Right atrium auricular region (tissue), 2 donors: Measurements from ENCODE around the gene RAB20. TPM values are rescaled to one million over a fixed set of nuclear protein-coding genes. Genes with fewer than 3 reads are reported as not detected.

Experiments used
- DNase-seq: peaks from one replicate; pipeline ENCODE4 v3.0.0-alpha.2; 2019; ENCODE audit warnings: low spot score
- H3K27ac ChIP-seq, 2 donors: fragments of 200-600 bp; sonication (generic); 1 replicate in 1 of 2; 2 replicates in 1 of 2; pipeline ENCODE4 v1.5.1; 2016 to 2019
- H3K27me3 ChIP-seq, 2 donors: fragments of 200-600 bp; sonication (generic); one replicate each; pipeline versions ENCODE4 v1.5.1 to v1.6.0; 2017 to 2019
- H3K36me3 ChIP-seq: fragments of 200-600 bp; sonication (generic); one replicate; pipeline ENCODE4 v1.5.1; 2016
- H3K4me1 ChIP-seq, 2 donors: fragments of 200-600 bp; sonication (generic); one replicate each; pipeline versions ENCODE4 v1.5.1 to v1.6.0; 2017 to 2019
- H3K4me3 ChIP-seq, 2 donors: fragments of 200-600 bp; sonication (generic); 1 replicate in 1 of 2; 2 replicates in 1 of 2; pipeline ENCODE4 v1.5.1; 2017 to 2019; ENCODE audit warnings: mild to moderate bottlenecking in 1 of 2, moderate library complexity in 1 of 2
- H3K9me3 ChIP-seq, 2 donors: fragments of 200-600 bp; sonication (generic); one replicate each; pipeline ENCODE4 v1.5.1; 2019
- total RNA-seq, 2 donors: library from RNA; depleted of rRNA; stranded (reverse); fragments of >200 nt; gene quantifications; one replicate each; pipeline ENCODE4 v1.1.0, GENCODE V29; 2016
- TF ChIP-seq, protein P1 (sequence below), 2 donors: fragments of 200-600 bp; sonication (generic); IDR thresholded peaks; one replicate each; pipeline ENCODE4 v1.5.1; 2019; ENCODE audit warnings: antibody characterized with exemption in 2 of 2

The RAB20 gene
- total RNA-seq, 2 donors from 2014 or later, result 10.8 to 15.7 TPM

DNA sequence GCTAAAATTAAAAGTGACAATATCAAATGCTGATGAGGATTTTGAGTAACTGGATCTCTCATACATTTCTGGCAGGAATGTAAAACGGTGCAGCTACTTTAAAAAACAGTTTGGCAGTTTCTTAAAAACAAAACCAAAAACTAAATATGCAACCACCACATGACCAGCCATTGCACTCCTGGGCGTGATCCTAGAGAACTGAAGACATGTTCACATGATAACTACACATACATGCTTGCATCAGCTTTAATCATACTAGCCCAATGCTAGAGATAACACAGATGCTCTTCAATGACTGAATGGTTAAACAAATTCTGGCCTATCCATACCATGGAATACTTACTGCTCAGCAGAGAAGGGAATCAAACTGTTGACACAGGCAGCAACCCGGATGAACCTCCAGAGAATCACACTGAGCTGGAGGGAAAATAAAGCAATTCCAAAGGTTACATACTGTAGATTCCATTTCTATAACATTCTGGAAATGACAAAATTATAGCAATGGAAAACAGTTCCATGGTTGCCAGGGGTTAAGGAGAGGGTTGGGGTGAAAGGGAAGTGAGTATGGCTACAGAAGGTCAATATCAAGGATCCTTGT is 28.4 kb upstream of the RAB20 start:
- H3K9me3 ChIP-seq, result no peaks in the 10 kb centered on the region
- H3K27me3 ChIP-seq, result no peaks in the 10 kb centered on the region
- H3K27ac ChIP-seq, result no peak overlapping the region
- no peak overlapping the region for H3K4me3 ChIP-seq
- H3K4me1 ChIP-seq, result no peaks in the 10 kb centered on the region
- H3K36me3 ChIP-seq, result no peaks in the 10 kb centered on the region
- no peak for DNase-seq
- TF ChIP-seq, protein P1, sequence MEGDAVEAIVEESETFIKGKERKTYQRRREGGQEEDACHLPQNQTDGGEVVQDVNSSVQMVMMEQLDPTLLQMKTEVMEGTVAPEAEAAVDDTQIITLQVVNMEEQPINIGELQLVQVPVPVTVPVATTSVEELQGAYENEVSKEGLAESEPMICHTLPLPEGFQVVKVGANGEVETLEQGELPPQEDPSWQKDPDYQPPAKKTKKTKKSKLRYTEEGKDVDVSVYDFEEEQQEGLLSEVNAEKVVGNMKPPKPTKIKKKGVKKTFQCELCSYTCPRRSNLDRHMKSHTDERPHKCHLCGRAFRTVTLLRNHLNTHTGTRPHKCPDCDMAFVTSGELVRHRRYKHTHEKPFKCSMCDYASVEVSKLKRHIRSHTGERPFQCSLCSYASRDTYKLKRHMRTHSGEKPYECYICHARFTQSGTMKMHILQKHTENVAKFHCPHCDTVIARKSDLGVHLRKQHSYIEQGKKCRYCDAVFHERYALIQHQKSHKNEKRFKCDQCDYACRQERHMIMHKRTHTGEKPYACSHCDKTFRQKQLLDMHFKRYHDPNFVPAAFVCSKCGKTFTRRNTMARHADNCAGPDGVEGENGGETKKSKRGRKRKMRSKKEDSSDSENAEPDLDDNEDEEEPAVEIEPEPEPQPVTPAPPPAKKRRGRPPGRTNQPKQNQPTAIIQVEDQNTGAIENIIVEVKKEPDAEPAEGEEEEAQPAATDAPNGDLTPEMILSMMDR (IDR thresholded peaks at IDR 0.05), result no peak

DNA sequence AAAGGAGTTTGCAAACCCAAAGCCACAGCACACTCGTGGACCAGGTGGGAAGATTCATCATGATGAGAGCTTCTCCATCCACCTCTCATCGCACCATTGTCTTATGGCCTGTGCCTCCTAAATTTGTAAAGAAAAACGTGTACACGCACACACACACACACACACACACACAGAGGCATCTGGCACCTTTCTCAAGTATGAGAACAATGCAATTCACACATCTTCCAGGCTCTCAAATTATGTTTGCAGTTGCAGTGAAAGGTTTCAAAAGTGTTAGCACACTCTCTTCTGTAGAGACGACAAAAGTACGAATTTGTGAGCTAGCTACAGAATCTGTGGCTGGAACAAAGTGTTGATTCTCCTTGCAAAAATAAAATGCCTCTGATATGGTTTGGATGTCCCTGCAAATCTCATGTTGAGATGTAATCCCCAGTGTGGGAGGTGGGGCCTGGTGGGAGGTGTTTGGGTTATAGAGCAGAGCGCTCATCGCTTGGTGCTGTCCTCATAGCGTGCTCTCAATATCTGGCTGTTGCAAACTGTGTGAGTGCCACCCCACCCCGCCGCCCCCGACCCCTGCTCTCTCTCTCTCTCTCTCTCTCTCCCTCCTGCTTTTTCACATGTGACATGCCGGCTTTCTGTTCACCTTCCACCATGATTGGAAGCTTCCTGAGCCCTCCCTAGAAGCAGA is 21.8 kb upstream of the RAB20 start:
- Histone ChIP-seq H3K36me3 (no peaks in the 10 kb centered on the region), H3K4me3 (no peak overlapping the region), H3K27me3 (no peaks in the 10 kb centered on the region), H3K9me3 (no peaks in the 10 kb centered on the region), H3K4me1 (no peaks in the 10 kb centered on the region), H3K27ac (no peak overlapping the region)
- TF ChIP-seq, protein P1 (IDR thresholded peaks at IDR 0.05), result no peak
- no peak for DNase-seq

DNA sequence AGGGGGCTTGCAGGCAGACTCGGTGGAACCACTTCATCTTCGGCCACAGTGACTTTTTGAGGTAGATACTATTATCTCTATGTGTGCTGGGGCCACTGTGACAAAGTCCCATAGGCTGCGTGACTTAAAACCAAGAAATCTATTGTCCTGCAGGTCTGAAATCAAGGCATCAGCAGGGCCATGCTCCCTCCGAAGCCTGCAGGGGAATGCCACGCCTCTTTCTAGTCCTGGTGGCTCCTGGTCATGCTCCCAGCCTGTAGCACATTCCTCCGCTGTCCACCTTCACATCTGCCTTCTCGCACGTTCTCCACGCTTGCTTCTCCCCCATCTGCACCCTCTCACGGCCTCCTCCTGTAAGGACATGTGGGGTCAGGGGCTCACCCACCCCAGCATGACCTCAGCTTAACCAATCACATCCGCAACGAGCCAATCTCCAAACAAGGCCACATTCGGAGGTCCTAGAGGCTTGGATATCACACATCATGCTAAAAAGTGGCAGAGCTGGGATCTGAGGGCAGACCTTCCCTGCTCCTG is 21.0 kb upstream of the RAB20 start:
- no peaks in the 10 kb centered on the region for H3K4me1 ChIP-seq
- TF ChIP-seq, protein P1 (IDR thresholded peaks at IDR 0.05), result no peak
- H3K9me3 ChIP-seq, result no peaks in the 10 kb centered on the region
- no peaks in the 10 kb centered on the region for H3K36me3 ChIP-seq
- no peak for DNase-seq
- no peaks in the 10 kb centered on the region for H3K27me3 ChIP-seq
- no peak overlapping the region for H3K27ac ChIP-seq
- no peak overlapping the region for H3K4me3 ChIP-seq

DNA sequence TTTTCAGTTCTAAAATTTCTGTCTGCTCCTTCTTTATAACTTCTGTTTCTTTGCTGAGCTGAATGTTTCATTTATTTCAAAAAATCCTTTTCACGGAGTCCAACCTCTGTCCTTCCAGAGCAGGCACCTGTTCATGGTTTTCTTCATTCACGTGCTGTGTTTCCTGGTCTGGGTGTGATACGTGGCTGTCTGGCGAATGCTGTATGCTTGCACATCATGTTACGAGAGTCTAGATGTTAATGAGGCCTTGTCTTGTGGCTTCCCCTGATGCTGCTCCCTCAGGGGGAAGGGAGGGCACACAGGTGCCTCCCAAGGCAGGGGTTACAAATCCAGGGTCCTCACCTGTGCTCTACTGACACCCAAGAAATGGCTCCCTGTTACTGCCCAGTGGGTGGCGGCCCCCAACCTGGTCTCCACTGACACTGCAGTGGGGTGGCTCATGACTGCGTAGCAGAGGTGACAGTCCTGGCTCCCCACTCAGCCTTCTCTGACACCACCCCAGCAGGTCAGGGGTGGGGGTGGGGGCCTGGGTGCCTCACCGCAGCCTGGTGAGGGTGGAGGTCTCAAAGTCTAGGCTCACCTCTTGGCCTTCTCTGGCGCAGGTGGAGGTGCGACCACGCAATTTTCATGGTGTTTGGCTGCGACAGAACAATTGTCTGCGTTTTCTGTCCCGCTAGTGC is 20.1 kb upstream of the RAB20 start:
- H3K9me3 ChIP-seq, result no peaks in the 10 kb centered on the region
- no peaks in the 10 kb centered on the region for H3K4me1 ChIP-seq
- no peak overlapping the region for H3K4me3 ChIP-seq
- no peak for DNase-seq
- H3K27ac ChIP-seq, result no peak overlapping the region
- TF ChIP-seq, protein P1 (IDR thresholded peaks at IDR 0.05), result no peak
- H3K27me3 ChIP-seq, result no peaks in the 10 kb centered on the region
- no peaks in the 10 kb centered on the region for H3K36me3 ChIP-seq

DNA sequence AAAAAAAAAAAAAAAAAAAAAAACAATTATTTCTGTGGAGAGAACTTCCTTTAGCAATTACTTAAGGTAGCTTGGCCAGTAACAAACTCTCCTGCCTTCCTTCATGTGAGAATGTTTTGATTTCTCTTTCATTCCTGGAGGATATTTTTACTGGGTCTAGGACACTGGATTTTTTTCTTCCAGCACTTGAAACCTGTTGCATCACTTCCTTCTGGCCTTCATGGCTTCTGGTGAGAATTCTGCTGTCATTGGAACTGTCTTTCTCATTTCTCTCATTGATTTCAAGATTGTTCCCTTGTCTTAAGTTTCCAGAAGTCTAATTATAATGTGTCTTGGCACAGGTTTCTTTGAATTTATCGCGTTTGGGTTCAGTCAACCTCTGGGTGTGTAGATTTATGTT is 19.3 kb upstream of the RAB20 start:
- Histone ChIP-seq H3K4me3 (no peak overlapping the region), H3K4me1 (no peaks in the 10 kb centered on the region), H3K9me3 (no peaks in the 10 kb centered on the region), H3K36me3 (no peaks in the 10 kb centered on the region), H3K27me3 (no peaks in the 10 kb centered on the region), H3K27ac (no peak overlapping the region)
- no peak for DNase-seq
- TF ChIP-seq, protein P1 (IDR thresholded peaks at IDR 0.05), result no peak
